HepG2 (cell line): ENCODE data around the gene OPA3.

Source experiments
- NR2F2 ChIP-seq: IDR thresholded peaks from 2 replicates; pipeline ENCODE4 v1.6.1; 2012; ENCODE audit warnings: low read depth, inconsistent platforms, borderline replicate concordance
- POLR2AphosphoS5 ChIP-seq: IDR thresholded peaks from 2 replicates; pipeline ENCODE4 v1.6.1; 2012; ENCODE audit warnings: low read depth, low read length
- REST ChIP-seq, 2 experiments: IDR thresholded peaks; 2 replicates each; pipeline ENCODE4 v1.6.1; 2011 to 2012; ENCODE audit warnings: low read length in 2 of 2, borderline replicate concordance in 1 of 2, low read depth in 1 of 2, mild to moderate bottlenecking in 1 of 2, moderate library complexity in 1 of 2

GRCh38 chr19:45591004-45591637 is 6.5 kb upstream of the OPA3 start:
- TF ChIP-seq REST (IDR thresholded peaks at IDR 0.05; ENCODE audit: borderline replicate concordance in 1 of 2, low read depth in 1 of 2, low read length in 2 of 2) (no peak), POLR2AphosphoS5 (no peak), NR2F2 (no peak)
